ENCODE data around the gene SLC14A1. TPM values are rescaled to one million over a fixed set of nuclear protein-coding genes. Genes with fewer than 3 reads are reported as not detected.

The SLC14A1 gene
- total RNA-seq, 1 experiment from 2014 or later: 2.3 TPM

DNA sequence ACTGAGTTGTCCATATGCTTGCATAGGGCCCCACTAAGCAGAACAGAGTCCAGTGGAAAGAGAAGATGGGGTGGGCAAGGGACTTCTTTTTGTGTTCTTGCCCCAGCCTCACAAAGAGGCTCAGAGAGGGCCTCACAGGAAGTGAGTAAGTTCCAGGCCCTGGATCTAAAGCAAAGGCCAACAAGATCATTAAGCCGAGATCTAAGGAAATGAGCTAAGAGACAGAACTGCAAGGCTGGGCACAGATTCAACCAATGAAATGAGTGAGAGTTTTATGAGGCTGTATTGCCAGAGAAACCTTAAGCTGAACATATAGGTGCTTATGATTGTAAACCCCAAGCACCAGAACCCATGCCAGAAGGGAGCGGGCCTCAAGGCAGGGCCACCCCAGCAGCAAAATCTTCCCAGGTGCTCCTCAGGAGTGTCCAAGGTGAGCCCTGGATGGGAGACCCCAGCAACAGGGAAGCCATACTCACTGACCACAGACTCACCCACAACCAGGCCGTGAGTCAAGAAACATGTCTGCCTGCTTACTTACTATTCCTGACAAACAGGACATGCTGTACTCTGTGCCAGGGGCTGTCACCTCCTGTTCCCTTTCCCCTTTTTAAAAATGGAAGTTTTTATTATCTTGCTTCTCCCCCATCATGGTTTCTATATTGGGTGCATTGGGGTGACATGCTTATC, 40.2 kb downstream of the SLC14A1 start:
- Histone ChIP-seq H3K9me2 (replicated peaks; ENCODE audit: low read length) (no peaks in the 10 kb centered on the region), H3K79me2 (ENCODE audit: low read length) (no peaks in the 10 kb centered on the region), H3F3A (ENCODE audit: low read length, unreplicated experiment) (no peaks in the 10 kb centered on the region), H2AFZ (ENCODE audit: low read length) (peak overlapping the region; percentile 59), H3K9me3 (ENCODE audit: low read length) (no peaks in the 10 kb centered on the region), H4K20me1 (ENCODE audit: low read length) (no peaks in the 10 kb centered on the region), H3K27me3 (ENCODE audit: low read length) (no peaks in the 10 kb centered on the region), H3K9ac (ENCODE audit: low read length) (peak overlapping the region; percentile 53), H3K4me1 (ENCODE audit: insufficient read depth, low read length) (peaks cover 15% of the 10 kb centered on the region), H3K27ac (ENCODE audit: low read length) (peak overlapping the region; percentile 87), H3K36me3 (ENCODE audit: low read depth, low read length) (no peaks in the 10 kb centered on the region), H3K4me3 (ENCODE audit: low read length) (no peak overlapping the region), H3K4me2 (ENCODE audit: low read length) (peak overlapping the region; percentile 39; the same call in 1 of the 2 replicates)
- ATAC-seq (peak; percentile 78), DNase-seq (peak; percentile 63)
- intact Hi-C loops (cut with micrococcal nuclease): no loop called here
- CTCF ChIA-PET: no interaction called here
- TF ChIP-seq EZH2phosphoT487 (IDR thresholded peaks at IDR 0.05; ENCODE audit: borderline replicate concordance, low read length) (no peak), EZH2 (IDR thresholded peaks at IDR 0.05; ENCODE audit: low read length, unreplicated experiment) (no peak)
- TF ChIP-seq, protein P1, sequence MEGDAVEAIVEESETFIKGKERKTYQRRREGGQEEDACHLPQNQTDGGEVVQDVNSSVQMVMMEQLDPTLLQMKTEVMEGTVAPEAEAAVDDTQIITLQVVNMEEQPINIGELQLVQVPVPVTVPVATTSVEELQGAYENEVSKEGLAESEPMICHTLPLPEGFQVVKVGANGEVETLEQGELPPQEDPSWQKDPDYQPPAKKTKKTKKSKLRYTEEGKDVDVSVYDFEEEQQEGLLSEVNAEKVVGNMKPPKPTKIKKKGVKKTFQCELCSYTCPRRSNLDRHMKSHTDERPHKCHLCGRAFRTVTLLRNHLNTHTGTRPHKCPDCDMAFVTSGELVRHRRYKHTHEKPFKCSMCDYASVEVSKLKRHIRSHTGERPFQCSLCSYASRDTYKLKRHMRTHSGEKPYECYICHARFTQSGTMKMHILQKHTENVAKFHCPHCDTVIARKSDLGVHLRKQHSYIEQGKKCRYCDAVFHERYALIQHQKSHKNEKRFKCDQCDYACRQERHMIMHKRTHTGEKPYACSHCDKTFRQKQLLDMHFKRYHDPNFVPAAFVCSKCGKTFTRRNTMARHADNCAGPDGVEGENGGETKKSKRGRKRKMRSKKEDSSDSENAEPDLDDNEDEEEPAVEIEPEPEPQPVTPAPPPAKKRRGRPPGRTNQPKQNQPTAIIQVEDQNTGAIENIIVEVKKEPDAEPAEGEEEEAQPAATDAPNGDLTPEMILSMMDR (conservative IDR thresholded peaks at IDR 0.05; ENCODE audit: low read depth, low read length): no peak
- POLR2A ChIA-PET (ENCODE audit: unreplicated experiment): interaction anchor here (0.6 kb wide), 2 partner anchors 70 to 76 kb away, joined by 3 read pairs; no protein-coding TSS in a partner anchor
- BruUV-seq (replicated peaks): TSS peak; percentile 94

DNA sequence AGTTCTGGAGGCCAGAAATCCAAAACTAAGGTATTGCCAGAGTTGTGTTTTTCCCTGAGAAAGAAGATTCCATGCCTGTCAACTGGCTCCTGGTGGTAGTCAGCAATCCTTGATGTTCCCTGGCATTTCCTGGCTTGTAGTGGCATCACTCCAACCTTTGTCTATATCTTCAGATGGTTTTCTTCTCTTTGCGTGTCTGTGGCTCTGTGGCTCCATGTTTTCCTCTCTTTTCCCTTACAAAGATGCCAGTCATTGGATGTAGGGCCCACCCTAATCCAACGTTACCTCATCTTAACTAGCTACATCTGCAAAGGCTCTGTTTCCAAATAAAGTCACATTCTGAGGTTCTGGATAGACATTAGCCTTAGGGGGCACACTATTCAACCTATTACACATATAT, 41.8 kb downstream of the SLC14A1 start:
- POLR2A ChIA-PET (ENCODE audit: unreplicated experiment): no interaction called here
- CTCF ChIA-PET: no interaction called here

More for the DNA sequence above, 41.8 kb downstream of the SLC14A1 start:
- Histone ChIP-seq H3K9ac (ENCODE audit: low read length) (no peak overlapping the region), H3K4me1 (ENCODE audit: insufficient read depth, low read length) (peaks cover 15% of the 10 kb centered on the region), H3K4me3 (ENCODE audit: low read length) (no peak overlapping the region), H4K20me1 (ENCODE audit: low read length) (no peaks in the 10 kb centered on the region), H3K27me3 (ENCODE audit: low read length) (no peaks in the 10 kb centered on the region), H3K79me2 (ENCODE audit: low read length) (no peaks in the 10 kb centered on the region), H3K4me2 (ENCODE audit: low read length) (no peak overlapping the region), H3K27ac (ENCODE audit: low read length) (no peak overlapping the region), H3K36me3 (ENCODE audit: low read depth, low read length) (no peaks in the 10 kb centered on the region), H2AFZ (ENCODE audit: low read length) (no peak overlapping the region), H3K9me3 (ENCODE audit: low read length) (no peaks in the 10 kb centered on the region), H3F3A (ENCODE audit: low read length, unreplicated experiment) (no peaks in the 10 kb centered on the region), H3K9me2 (replicated peaks; ENCODE audit: low read length) (no peaks in the 10 kb centered on the region)
- no TSS peak for BruUV-seq (replicated peaks)
- no peak for DNase-seq
- no peak for ATAC-seq
- TF ChIP-seq EZH2phosphoT487 (IDR thresholded peaks at IDR 0.05; ENCODE audit: borderline replicate concordance, low read length) (no peak), EZH2 (IDR thresholded peaks at IDR 0.05; ENCODE audit: low read length, unreplicated experiment) (no peak)
- TF ChIP-seq, protein P1 (conservative IDR thresholded peaks at IDR 0.05; ENCODE audit: low read depth, low read length): no peak
- intact Hi-C loops (cut with micrococcal nuclease): no loop called here

Measured in PC-3 (cell line).